GM04504 (cell line): Measurements from ENCODE around the gene CARMIL1.
"Not testable (repeated sequence)": the region's sequence is repeated elsewhere in the genome, so short reads cannot be mapped to it uniquely, and the experiment has no call there.

Source experiments
- DNase-seq: peaks from one replicate; pipeline ENCODE4 v3.0.0-alpha.2; 2012; ENCODE audit warnings: low read depth

CARMIL1 gene

DNA sequence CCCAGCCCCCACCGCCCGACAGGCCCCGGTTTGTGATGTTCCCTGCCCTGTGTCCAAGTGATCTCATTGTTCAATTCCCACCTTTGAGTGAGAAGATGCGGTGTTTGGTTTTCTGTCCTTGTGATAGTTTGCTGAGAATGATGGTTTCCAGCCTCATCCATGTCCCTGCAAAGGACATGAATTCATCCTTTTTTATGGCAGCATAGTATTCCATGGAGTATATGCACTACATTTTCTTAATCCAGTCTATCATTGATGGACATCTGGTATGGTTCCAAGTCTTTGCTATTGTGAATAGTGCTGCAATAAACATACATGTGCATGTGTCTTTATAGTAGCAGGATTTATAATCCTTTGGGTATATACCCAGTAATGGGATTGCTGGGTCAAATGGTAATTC lies 165.3 kb downstream of the CARMIL1 start:
- not testable (repeated sequence) for DNase-seq

DNA sequence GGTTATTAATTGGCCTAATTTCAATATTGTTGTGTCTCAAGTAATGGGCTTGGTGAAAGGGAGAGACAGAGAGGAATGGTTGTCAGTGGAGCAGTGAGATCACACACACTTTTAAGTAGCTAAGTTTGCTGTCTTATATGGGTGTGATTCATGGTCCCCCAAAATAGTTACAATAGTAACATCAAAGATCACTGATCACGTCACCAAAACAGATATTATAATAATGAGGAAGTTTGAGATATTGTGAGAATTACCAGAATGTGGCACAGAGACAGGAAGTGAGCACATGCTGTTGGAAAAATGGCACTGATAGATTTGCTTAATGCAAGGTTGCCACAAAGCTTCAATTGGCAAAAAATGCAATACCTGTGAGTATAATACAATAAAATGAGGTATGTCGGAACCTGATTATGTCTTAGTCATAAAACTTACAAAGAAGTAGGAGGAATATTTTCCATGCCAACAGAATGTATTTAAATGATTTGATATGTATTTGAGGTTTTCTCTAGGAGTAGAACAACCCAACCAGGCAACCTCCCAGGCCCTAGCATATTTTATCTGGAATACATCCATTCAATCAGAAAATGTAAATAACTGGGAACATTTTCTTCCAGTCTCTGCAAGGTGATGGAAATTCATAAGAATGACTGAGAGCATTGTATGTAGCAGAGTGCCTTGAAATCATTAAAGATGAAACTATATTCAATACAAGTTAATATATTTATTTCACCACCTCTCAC lies 167.8 kb downstream of the CARMIL1 start:
- no peak for DNase-seq

DNA sequence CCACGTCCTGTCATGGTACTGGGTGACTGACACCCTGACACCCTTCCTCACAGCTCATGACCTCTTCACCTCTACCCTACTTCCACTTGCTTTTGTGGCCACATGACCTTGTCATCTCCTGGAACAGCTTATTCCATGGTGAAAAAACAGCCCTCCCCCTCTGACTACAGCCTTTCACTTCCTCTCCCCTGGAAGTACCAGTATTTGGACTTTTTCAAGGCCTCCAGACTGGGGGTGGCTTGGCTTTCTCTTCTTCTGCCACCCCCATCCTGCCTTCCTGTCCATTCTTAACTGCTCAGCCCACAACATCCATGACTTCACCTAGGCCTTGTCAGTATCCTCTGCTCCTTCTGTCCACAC lies 168.4 kb downstream of the CARMIL1 start:
- DNase-seq, result no peak

DNA sequence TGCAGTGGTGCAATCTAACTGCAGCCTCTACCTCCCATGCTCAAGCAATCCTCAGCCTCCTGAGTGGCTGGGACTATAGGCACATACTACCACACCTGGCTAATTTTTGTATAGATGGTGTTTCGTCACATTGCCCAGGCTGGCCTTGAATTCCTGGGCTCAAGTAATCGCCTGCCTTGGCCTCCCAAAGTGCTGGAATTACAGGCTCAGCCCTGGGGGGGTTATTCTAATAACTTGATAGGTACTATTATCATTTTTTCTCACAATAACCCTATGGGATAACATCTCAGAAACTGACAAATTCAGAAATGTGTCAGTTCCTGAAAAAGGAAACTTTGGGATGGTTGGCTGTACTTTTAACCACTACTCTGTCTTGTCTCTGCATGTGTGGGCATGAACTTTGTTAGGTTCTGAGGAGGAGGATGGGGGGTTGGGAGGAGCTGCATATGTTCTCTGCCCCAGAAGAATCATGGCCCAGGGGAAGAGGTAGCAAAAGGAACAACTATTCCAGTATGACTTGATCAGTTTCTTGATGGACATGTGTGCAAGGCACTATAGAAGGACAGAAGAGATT lies 169.9 kb downstream of the CARMIL1 start:
- no peak for DNase-seq

DNA sequence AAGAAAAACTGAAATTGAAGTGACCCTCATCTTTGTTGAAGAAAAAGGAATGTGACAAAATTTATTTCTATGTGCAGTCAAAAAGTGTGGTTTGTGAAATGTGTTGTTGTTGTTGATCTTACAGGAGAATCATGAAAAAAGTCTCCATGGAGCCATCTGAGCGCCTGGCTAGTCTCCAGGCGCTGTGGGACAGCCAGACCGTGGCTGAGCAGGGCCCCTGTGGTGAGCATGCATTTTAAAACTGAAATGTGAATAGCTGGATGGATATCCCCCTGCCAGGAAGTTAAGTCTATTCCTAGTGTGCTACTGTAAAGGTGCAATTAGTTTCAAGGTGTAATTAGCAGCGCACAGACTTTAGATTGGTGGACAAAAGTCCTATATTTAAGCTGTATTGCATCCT lies 170.6 kb downstream of the CARMIL1 start:
- no peak for DNase-seq

DNA sequence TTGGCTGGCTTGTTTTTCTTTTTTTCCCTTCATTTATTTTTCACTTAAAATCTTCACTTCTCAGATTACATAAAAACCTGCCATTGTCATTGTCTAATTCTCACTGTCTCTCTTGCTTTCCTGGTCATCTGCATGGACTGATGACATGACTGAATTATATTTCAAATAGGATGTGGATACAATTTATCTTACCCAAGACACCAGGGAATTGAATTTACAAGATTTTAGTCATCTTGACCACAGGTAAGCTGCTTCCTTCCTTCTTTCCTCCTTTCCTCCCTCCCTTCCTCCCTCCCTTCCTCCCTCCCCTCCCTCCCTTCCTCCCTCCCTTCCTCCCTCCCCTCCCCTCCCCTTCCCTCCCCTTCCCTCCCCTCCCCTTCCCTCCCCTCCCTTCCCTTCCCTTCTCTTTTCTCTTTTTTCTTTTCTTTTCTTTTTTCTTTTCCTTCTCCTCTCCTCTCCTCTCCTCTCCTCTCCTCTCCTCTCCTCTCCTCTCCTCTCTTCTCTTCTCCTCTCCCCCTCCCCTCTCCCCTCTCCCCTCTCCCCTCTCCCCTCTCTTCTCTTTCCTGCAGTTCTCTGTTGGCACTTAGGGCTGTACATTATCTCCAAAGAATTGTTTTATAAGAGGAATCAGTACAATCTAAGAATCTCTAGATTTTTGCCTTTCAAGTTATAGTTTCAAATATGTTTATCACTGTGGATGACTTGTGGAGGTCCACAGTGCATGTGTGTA lies 171.5 kb downstream of the CARMIL1 start:
- no peak for DNase-seq

DNA sequence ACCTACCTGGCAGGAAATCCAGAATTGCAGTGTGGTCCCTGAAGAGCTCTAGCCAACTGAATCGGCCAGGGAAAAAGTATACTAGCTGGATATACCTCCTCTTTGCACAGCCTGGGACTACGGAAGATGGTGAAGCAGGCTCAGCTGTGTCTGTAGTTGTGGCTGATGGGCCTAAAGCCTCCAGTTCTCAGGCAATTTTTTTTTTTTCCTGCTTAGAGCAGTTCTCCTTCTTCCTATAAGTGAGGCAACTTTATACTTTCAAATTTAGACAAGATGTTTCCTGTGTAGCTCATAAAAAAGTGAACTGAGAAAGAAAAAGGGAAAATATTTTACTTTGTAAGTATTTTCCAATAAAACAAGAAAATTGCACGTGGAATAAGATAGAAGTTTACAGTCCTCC lies 172.9 kb downstream of the CARMIL1 start:
- DNase-seq, result no peak

DNA sequence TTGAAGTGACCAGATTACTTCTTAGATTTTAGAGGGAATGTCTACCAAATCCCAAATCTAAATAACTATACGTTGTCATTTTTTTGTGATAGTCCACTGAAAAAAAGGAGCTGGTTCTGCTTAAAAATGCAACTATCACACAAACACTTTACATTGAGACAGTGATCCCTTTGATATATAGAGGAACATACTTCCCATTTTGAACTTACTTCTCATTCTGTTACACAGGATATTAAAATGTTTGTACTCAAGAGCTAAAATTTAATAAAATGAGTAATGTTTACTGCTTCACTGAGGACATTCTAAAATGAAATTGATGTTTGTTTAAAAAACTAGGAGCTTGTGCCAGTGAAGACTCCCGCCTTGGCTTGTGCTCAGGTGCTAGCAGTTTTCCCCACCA lies 174.1 kb downstream of the CARMIL1 start:
- no peak for DNase-seq

DNA sequence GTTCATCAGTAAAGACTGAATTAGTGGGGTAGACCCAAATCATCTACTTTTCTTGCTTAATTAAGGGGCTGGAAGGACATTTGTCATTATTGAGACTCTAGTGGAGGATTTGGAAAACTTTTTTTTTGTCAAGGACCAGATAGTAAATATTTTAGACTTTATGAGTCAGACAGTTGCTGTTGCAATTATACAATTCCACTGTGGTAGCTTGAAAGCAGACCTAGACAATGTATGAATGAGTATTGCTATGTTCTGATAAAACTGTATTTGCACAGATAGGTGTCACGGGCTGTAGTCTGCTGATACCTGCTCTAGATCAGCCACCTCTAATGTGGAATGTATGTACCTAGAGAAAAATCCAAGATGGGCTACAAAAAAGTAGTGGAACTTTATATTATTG lies 175.0 kb downstream of the CARMIL1 start:
- no peak for DNase-seq

DNA sequence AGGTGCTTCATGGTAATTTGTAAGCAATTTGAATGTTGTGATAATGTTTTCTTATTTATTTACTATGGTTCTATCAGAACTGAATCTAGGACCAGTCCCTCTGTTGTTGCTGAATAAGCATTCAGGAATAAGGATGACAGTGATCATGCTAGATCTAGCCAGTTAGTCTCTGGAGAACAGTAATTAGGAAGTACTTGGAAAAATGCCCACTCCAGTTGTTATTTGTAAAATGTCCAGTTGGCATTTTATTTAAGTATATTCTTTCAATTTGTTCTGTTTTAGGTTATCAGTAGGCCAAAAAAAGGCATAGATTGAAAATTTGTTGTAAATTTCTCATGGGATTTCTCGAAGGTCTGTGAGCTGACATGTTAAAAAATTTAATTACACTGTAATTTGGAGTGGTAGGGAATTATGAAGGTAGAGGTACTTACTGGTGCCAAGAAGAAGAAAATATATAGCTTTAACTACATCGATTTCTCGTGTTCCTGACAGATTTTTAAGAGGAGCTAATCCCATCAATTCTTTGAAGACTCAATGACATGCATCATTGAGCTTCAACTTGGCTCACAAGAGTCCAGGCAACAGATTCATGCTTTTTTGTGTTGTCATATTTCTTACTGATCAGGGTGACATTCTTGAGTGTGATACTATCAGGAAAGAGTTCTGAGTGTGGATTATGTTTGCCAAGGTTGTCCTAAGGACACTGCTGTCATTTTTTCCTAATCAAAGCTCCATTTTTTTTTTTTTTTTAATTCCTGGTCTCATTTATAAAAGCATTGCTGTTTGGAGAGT lies 177.3 kb downstream of the CARMIL1 start:
- no peak for DNase-seq

DNA sequence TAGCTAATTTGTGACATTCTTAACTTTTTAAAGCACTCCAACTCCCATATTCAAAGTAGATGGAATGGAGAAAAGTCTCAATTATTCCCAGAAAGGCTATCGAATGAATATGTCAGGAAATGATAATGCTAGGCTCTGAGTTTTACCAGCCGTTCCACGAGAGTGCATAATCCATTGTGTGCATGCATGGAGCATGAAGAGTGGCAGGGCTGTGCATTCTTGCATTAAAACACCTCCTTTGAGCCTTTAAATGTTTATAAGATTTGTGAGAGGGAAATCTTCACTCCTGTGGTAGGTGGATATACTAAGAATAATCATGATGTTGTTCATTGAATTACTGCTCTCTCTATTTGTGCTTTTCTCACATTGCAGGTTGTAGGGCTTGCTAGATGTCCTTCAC lies 178.3 kb downstream of the CARMIL1 start:
- no peak for DNase-seq

DNA sequence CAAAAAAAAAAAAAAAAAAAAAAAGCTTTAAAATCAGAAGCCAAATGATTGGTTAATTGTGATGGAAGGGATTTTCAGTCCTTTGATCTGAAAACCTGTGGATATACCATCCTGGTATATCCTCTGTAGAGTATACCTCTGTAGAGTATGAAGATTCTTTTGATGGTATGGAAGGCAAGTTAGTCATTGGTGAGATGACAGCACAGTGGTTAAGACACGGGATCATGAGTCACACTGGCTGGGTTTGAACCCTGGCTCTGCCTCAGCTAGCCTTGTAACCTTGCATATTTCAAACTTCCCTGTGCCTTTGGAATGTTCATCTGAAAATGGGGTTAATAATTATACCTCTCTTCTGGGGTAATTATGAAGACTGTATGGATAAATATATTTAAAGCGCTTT lies 179.3 kb downstream of the CARMIL1 start:
- DNase-seq, result no peak

DNA sequence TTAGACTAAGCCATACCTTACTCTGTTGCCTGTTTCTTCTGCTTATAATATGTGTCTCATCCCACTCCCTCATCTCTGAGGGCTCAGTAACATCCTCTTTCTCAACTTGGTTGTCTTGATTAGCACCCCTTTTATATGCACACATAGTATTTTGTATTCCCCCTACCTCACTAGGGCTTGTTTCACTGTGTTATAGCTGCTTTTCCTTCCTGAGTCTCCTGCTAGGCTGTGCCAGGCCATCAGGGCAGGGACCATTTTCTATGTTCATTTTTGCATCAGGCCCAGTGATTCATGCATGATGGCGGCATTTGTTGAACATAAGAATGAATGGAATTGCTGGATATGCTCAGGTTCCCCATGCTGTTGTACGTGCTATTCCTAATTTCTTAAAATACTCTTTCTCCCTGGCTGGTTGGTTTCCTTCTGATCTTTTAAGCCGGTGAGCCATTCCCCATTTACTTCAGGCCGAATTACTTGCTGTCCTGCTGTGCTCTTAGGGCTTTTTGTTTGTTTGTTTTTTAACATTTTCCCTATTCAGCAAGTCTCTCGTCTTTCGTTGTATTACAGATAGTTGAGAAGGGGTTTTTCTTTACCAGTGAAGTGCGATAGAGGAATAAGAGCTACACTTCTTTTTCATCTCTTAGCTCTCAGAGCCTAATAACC lies 183.2 kb downstream of the CARMIL1 start:
- no peak for DNase-seq

DNA sequence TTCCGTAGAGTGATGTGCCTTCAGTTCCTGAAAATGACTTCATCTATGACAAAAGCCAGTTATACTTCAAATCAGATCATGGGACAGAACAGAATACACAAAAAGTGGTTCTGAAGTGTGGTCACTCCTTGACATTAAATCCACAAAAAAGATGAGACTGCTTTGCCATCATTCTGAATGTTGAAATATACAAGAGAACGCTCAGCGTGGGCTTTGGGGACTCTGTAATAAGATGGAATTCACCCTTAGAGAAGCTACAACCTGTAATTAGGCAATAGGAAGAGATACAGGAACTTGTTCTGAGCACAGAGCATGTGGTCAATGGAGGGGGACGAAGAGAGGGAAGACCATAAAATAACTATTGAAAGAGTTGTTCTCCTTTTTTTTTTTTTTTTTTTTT lies 184.3 kb downstream of the CARMIL1 start:
- no peak for DNase-seq

DNA sequence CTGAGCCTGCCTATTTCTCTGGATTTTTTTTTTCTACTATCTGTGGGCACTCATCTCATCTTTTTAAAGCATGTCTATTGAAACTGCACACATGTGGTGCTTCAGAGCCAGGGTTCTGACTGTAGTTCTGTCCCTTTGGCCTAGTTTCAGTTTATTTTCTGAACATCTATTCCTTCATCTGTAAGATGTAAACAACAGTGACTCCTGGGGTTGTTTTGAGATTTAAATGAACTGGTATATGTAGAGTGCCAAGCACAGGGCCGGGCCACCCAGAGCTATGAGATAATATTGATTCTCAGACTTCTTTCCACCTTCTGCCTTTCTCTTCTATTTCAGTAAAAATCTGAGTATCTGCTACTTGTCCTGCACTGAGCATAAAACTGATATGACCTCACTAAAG lies 185.1 kb downstream of the CARMIL1 start:
- no peak for DNase-seq

DNA sequence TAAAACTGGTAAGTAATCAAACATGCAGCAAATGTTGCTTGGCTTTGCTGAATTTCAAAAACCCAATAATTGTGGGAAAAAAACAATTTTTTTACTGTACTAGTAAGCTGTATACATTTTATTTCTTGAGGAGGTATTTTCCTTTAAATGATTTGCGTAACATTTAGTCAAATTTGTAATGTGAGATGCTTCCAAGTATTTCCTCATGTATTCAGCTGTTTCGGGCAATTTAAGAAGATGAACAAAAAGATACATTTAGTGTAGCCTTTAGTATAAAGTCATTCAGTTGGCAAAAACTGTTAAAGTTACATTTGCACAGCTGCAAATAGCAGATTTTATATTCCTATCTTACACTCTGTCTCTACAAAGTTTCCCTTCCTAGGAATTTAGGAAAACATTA lies 186.8 kb downstream of the CARMIL1 start:
- no peak for DNase-seq

DNA sequence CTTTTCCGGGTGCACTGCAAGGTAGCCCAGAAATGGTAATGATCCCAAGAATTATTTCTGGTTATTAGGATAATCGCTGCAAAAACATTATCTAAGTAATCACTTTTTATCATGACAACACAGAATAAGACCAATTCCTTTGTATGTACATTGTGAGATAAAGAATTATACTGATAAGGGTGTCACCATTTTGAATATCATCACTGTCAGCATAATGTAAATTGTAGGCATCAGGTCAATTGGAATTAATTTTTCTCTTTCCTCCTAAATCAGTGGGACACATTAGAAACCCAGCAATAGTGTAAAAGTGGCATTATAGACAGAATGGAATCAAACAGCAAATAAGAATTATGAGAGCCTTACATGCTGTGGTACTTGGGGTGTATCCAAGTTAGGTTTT lies 189.7 kb downstream of the CARMIL1 start:
- no peak for DNase-seq

DNA sequence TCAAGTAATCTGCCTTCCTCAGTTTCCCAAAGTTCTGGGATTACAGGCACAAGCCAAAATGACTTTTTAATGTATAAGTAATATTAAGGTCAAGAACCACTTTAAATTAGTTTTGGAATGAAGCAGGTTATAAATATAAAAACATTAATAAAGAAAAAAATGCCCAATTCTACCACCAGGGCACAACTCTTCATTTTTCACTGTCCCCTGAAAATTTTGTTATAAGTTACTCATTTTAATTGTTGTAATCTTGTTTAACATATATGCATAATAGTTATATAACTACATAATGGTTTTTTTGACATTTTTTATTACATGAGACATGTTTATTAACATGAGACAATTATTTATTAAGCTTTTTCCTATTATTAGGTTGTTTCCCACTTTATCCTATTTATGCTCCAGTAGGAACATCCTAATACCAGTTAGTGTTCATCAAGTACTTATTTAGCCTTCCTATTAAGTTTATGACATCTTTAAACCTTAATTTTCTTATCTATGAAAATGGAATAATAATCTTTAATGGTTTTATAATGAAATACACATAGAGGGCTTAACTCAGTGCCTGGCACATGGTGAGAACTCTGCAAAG lies 190.7 kb downstream of the CARMIL1 start:
- no peak for DNase-seq

DNA sequence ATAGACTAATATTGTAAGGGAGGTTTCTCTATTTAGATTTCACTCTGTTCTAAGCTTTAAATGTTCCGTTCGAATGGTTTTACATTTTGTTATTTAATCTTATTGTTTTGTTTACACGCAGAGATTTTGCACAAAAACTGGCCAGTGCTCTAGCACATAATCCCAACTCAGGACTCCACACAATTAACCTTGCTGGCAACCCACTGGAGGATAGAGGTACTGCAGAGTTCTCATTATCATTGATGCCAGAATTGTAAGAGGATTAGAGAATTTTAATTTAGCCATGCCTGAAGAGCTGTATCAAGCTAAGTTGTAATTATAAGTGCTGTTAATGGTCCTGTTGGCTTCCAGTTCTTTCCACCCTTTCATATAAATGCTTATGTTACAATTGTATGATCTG lies 193.1 kb downstream of the CARMIL1 start:
- DNase-seq, result no peak

DNA sequence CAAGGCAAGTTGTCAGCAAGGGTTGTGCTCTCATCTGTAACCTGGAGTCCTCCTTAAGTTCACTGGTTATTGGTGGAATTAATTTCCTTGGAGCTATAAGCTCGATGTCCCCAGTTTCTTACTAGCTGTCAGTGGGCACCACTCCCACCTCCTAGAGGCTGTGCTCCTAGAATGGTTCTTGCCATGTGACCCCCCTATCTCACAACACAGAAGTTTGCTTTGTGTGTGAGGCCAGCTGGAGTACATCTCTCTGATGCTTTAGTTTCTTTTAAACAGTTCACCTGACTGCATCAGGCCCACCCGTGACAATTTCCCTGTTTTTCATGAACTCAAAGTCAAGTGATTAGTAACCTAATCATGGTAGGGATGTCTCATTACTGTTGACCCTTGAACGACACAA lies 193.7 kb downstream of the CARMIL1 start:
- DNase-seq, result no peak

DNA sequence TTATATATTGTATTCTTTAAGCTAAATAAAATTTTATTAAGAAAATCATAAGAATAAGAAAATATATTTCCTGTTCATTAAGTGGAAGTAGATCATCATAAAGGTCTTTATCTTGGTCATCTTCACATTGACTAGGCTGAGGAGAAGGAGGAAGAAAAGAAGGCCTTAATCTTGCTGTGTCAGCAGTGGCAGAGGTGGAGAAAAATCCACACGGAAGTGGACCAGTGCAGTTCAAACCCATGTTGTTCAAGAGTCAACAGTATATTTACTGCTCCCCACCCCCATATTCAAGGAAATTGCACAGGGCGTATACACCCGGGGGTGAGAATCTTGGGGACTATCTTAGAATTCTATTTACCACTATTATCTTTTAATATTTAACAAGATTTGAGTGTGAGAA lies 194.3 kb downstream of the CARMIL1 start:
- no peak for DNase-seq

DNA sequence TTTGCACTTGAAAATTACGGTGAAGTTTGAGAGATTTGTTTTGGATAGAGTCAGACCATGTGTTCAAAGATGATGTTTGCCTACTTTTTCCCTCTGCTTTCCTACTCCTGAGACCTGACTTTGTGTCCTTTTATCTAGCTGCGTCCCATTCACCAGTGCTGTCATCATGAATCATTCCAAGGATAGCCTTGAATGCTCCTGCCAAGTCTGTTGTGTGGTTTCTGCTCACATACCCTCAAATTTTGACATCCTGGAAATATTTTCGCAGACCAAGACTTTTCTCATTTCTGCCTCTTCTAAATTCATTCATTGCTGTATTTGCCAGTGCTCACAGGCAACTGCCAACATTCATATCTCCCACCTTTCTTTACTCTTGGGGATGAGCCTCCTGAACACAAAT lies 197.0 kb downstream of the CARMIL1 start:
- DNase-seq, result no peak
